ENCODE data around the gene NUP210L. TPM values are rescaled to one million over a fixed set of nuclear protein-coding genes. Genes with fewer than 3 reads are reported as not detected.

The NUP210L gene
- total and polyA plus RNA-seq, 2 of the 13 experiments (the other 11 are each of a cell fraction or from before 2014, with no cell fraction given) = not detected

DNA sequence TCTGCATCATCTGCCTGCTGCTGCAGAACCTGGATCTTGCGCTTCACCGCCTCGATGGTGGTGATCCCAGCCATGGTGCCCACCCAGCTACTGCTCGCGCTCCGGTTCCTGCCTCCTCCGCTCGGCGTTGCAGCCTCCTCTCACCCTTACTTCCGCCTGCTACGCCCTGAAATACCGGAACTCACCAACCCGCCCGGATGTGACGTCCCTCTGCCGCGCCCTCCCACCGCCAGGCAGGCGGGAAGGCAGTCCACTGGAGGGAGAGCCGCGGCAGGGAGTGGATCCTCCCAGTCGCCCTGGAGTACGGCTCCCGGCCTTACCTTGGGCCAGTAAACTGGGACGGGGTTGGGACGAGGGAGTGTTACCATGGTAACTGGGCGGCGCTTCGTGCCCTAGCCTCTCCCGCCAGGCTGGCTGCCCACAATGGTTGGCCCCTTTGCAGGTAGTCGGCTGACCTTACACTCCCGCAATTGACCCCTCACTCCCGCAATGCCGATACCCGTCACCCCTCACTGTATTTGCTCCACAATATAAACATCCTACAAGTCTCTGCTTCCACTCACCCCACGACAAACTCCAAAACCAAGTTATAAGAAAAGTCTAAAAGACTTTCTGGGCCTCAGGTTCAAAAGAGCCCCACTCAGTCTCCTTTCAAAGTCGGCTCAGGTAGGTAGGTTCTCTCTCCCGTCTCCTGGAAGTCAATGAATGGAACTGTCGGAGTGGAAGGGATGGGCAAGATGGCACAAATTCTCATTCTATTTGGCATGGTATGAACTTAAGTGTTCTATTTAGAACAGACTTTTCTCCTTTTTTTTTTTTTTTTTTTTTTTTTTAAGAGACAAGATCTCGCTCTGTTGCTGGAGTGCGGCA is 28.4 kb upstream of the NUP210L start (continued):
- TF ChIP-seq ZNF660 (CRISPR knock-in tag; IDR thresholded peaks at IDR 0.05; ENCODE audit: borderline replicate concordance, low read depth) (no peak), KAT8 (CRISPR knock-in tag; IDR thresholded peaks at IDR 0.05) (peak; percentile 96), ZSCAN21 (CRISPR knock-in tag; IDR thresholded peaks at IDR 0.05; ENCODE audit: borderline replicate concordance) (peak; percentile 98), ZNF687 (CRISPR knock-in tag; IDR thresholded peaks at IDR 0.05) (peak; percentile 93), ZNF136 (CRISPR knock-in tag; IDR thresholded peaks at IDR 0.05; ENCODE audit: low read depth) (peak; percentile 72; the same call in 1 of the 2 replicates), MEF2D (CRISPR knock-in tag; IDR thresholded peaks at IDR 0.05) (peak; percentile 86), TGIF2 (CRISPR knock-in tag; IDR thresholded peaks at IDR 0.05) (peak; percentile 77), FOXJ3 (CRISPR knock-in tag; IDR thresholded peaks at IDR 0.05; ENCODE audit: borderline replicate concordance) (no peak), SMARCE1 (IDR thresholded peaks at IDR 0.05; ENCODE audit: borderline replicate concordance) (no peak), PHF8 (CRISPR knock-in tag; IDR thresholded peaks at IDR 0.05) (peak; percentile 73), RBM39 (IDR thresholded peaks at IDR 0.05; ENCODE audit: low read depth, low read length, poor library complexity, severe bottlenecking) (peak; percentile 42), MXI1 (IDR thresholded peaks at IDR 0.05; ENCODE audit: borderline replicate concordance, low read depth, low read length) (peak; percentile 82; the same call in 1 of the 3 replicates), ZNF33B (CRISPR knock-in tag; IDR thresholded peaks at IDR 0.05) (no peak), SMARCC2 (IDR thresholded peaks at IDR 0.05) (no peak), MED8 (CRISPR knock-in tag; IDR thresholded peaks at IDR 0.05; ENCODE audit: insufficient replicate concordance) (peak; percentile 67), SIN3A (IDR thresholded peaks at IDR 0.05; ENCODE audit: borderline replicate concordance, low read depth, low read length) (peak; percentile 91; the same call in 1 of the 2 replicates), ZNF546 (CRISPR knock-in tag; conservative IDR thresholded peaks at IDR 0.05) (peak; percentile 64; the same call in 1 of the 2 replicates), GRHL1 (CRISPR knock-in tag; conservative IDR thresholded peaks at IDR 0.05) (no peak), ONECUT2 (CRISPR knock-in tag; IDR thresholded peaks at IDR 0.05) (0 out of 2 replicates have a peak, but pooled peaks have one; percentile 2)
- TF ChIP-seq, protein P1, sequence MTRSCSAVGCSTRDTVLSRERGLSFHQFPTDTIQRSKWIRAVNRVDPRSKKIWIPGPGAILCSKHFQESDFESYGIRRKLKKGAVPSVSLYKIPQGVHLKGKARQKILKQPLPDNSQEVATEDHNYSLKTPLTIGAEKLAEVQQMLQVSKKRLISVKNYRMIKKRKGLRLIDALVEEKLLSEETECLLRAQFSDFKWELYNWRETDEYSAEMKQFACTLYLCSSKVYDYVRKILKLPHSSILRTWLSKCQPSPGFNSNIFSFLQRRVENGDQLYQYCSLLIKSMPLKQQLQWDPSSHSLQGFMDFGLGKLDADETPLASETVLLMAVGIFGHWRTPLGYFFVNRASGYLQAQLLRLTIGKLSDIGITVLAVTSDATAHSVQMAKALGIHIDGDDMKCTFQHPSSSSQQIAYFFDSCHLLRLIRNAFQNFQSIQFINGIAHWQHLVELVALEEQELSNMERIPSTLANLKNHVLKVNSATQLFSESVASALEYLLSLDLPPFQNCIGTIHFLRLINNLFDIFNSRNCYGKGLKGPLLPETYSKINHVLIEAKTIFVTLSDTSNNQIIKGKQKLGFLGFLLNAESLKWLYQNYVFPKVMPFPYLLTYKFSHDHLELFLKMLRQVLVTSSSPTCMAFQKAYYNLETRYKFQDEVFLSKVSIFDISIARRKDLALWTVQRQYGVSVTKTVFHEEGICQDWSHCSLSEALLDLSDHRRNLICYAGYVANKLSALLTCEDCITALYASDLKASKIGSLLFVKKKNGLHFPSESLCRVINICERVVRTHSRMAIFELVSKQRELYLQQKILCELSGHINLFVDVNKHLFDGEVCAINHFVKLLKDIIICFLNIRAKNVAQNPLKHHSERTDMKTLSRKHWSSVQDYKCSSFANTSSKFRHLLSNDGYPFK (CRISPR knock-in tag; IDR thresholded peaks at IDR 0.05; ENCODE audit: borderline replicate concordance) = peak; percentile 98

Data from HepG2 (cell line).